GM19328 (cell line): ENCODE data around the gene ADAMTSL1.

Experiments used
- ATAC-seq: cut with Tn5 transposase; IDR thresholded peaks from one replicate; pipeline ENCODE4 v1.9.1; 2021; ENCODE audit warnings: mild to moderate bottlenecking, moderate library complexity; ENCODE audit not compliant: unreplicated experiment

The ADAMTSL1 gene

GRCh38 chr9:18723366-18723765 is 249.4 kb downstream of the ADAMTSL1 start:
- ATAC-seq, result no peak

- no peak for ATAC-seq
Measured at GRCh38 chr9:18726546-18726945, 252.6 kb downstream of the ADAMTSL1 start.

- no peak for ATAC-seq
Measured at GRCh38 chr9:18727904-18728303, 254.0 kb downstream of the ADAMTSL1 start.

GRCh38 chr9:18728642-18729041 is 254.7 kb downstream of the ADAMTSL1 start:
- ATAC-seq, result no peak

GRCh38 chr9:18730241-18730640 is 256.3 kb downstream of the ADAMTSL1 start:
- no peak for ATAC-seq

GRCh38 chr9:18739127-18739526 is 265.2 kb downstream of the ADAMTSL1 start:
- ATAC-seq, result no peak

- no peak for ATAC-seq
Measured at GRCh38 chr9:18739641-18740318, 265.8 kb downstream of the ADAMTSL1 start.

GRCh38 chr9:18741359-18741758 is 267.4 kb downstream of the ADAMTSL1 start:
- ATAC-seq, result no peak

- ATAC-seq, result no peak
Measured at GRCh38 chr9:18741945-18742344, 268.0 kb downstream of the ADAMTSL1 start.

GRCh38 chr9:18743421-18743820 is 269.5 kb downstream of the ADAMTSL1 start:
- no peak for ATAC-seq

- no peak for ATAC-seq
Measured at GRCh38 chr9:18743971-18744370, 270.0 kb downstream of the ADAMTSL1 start.

- ATAC-seq, result no peak
Measured at GRCh38 chr9:18745710-18746109, 271.8 kb downstream of the ADAMTSL1 start.

- ATAC-seq, result no peak
Measured at GRCh38 chr9:18746631-18747030, 272.7 kb downstream of the ADAMTSL1 start.

- no peak for ATAC-seq
Measured at GRCh38 chr9:18747595-18747994, 273.6 kb downstream of the ADAMTSL1 start.

GRCh38 chr9:18748251-18748701 is 274.3 kb downstream of the ADAMTSL1 start:
- ATAC-seq, result no peak

- ATAC-seq, result no peak
Measured at GRCh38 chr9:18749711-18750110, 275.8 kb downstream of the ADAMTSL1 start.

GRCh38 chr9:18753904-18754303 is 280.0 kb downstream of the ADAMTSL1 start:
- no peak for ATAC-seq

GRCh38 chr9:18754537-18754936 is 280.6 kb downstream of the ADAMTSL1 start:
- ATAC-seq, result no peak

- no peak for ATAC-seq
Measured at GRCh38 chr9:18755263-18755662, 281.3 kb downstream of the ADAMTSL1 start.

- peak; percentile 55 for ATAC-seq
Measured at GRCh38 chr9:18756712-18757125, 282.8 kb downstream of the ADAMTSL1 start.

GRCh38 chr9:18759827-18760226 is 285.9 kb downstream of the ADAMTSL1 start:
- no peak for ATAC-seq

- no peak for ATAC-seq
Measured at GRCh38 chr9:18761742-18762300, 287.9 kb downstream of the ADAMTSL1 start.
